Smooth muscle cell (in vitro differentiated cells): Measurements from ENCODE around the gene FN1. TPM values are rescaled to one million over a fixed set of nuclear protein-coding genes. Genes with fewer than 3 reads are reported as not detected.

Experiments used
- DNase-seq: peaks from one replicate; lab custom pipeline; 2025; ENCODE audit not compliant: unreplicated experiment; lab: John Stamatoyannopoulos, UW
- H2AFZ ChIP-seq: fragments of 200-600 bp; sonication (generic); 2 replicates; pipeline ENCODE4 v1.6.0; 2016; ENCODE audit warnings: antibody characterized with exemption, low read depth, mild to moderate bottlenecking
- H3F3A ChIP-seq: fragments of 200-600 bp; sonication (generic); 2 replicates; pipeline ENCODE4 v1.6.0; 2017; ENCODE audit warnings: antibody characterized with exemption, low read depth
- H3K27ac ChIP-seq: fragments of 200-600 bp; sonication (generic); 2 replicates; pipeline ENCODE4 v1.5.1; 2016; ENCODE audit warnings: low read depth, mild to moderate bottlenecking
- H3K27me3 ChIP-seq: fragments of 200-600 bp; sonication (generic); 2 replicates; pipeline ENCODE4 v1.6.1; 2016; ENCODE audit warnings: low read depth, mild to moderate bottlenecking
- H3K36me3 ChIP-seq: fragments of 200-600 bp; sonication (generic); 2 replicates; pipeline ENCODE4 v1.5.1; 2016; ENCODE audit warnings: low read depth
- H3K4me1 ChIP-seq: fragments of 200-600 bp; sonication (generic); 2 replicates; pipeline ENCODE4 v1.5.1; 2016; ENCODE audit warnings: low read depth
- H3K4me2 ChIP-seq: fragments of 200-600 bp; sonication (generic); 2 replicates; pipeline ENCODE4 v1.6.0; 2016; ENCODE audit warnings: mild to moderate bottlenecking
- H3K4me3 ChIP-seq: fragments of 200-600 bp; sonication (generic); 2 replicates; pipeline ENCODE4 v1.5.1; 2016; ENCODE audit warnings: mild to moderate bottlenecking
- H3K79me2 ChIP-seq: fragments of 200-600 bp; sonication (generic); 2 replicates; pipeline ENCODE4 v1.6.0; 2016; ENCODE audit warnings: low read depth, mild to moderate bottlenecking
- H3K9ac ChIP-seq: fragments of 200-600 bp; sonication (generic); 2 replicates; pipeline ENCODE4 v1.6.0; 2016; ENCODE audit warnings: low read depth
- H3K9me3 ChIP-seq: fragments of 200-600 bp; sonication (generic); replicated peaks from 2 replicates; pipeline ENCODE4 v1.5.1; 2016; ENCODE audit warnings: low read depth
- H4K20me1 ChIP-seq: fragments of 200-600 bp; sonication (generic); 2 replicates; pipeline ENCODE4 v1.6.0; 2016; ENCODE audit warnings: low read depth
- WGBS: methylation state at CpG from one replicate; pipeline ENCODE4 v1.1.7; 2016; ENCODE audit warnings: low lambda C conversion rate; 5-methylcytosine and 5-hydroxymethylcytosine counted together
- polyA plus RNA-seq: library from polyadenylated mRNA; unstranded; fragments of >200 nt; fragmentation: Nextera tagmentation; extraction: Ambion mirVana; gene quantifications from 2 replicates; pipeline ENCODE4 v1.2.1, GENCODE V29; 2016
- total RNA-seq: library from RNA; depleted of rRNA; stranded (reverse); fragments of >200 nt; gene quantifications from 2 replicates; pipeline ENCODE4 v1.2.3, GENCODE V29; 2014
- TF ChIP-seq, protein P1 (sequence below): fragments of 200-600 bp; sonication (generic); IDR thresholded peaks from 2 replicates; pipeline ENCODE4 v1.5.1; 2017; ENCODE audit warnings: borderline replicate concordance, mild to moderate bottlenecking, antibody characterized with exemption; ENCODE audit not compliant: insufficient read depth, poor library complexity, severe bottlenecking

FN1 gene
- total and polyA plus RNA-seq, 2 experiments from 2014 or later: 10,917 to 21,295 TPM

DNA sequence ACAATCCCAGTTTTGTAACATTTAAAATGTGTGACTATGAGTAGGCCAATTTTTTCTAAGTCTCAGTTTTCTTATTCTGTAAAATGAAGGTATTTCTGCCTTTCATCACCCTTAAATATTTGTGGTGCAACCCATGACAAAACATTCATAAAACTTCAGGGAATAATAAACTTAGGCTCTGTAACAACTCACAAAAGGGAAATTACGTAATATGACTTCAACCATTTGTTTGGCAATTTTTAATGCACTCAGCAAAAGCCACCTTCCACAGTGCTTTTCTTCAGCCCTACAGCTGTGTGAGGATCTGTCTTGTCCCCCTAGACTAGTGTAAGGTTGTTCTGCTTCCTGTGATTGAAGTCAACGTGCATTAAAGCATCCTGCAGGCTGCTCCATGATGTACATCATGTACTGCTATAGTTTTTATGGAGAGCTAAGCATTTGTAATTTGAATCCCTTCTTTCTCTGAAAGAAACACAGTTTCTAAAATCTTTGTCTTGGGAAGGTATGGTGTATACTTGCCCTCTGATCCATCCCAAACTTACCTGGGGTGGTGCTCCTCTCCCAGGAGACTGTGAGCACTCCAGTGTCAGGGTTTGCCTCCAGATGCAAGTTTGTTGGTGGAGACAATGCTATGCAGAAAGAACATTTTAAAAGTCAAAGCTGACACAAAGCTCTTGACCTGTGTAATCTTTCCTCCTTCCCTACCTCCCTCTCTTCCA is 39.1 kb downstream of the FN1 start:
- Histone ChIP-seq H3K9me3 (no peaks in the 10 kb centered on the region), H3K9ac (no peak overlapping the region), H3K4me2 (no peak overlapping the region), H3F3A (peaks cover 92% of the 10 kb centered on the region), H3K79me2 (peaks cover 14% of the 10 kb centered on the region), H2AFZ (no peak overlapping the region), H3K27ac (peak overlapping the region; percentile 82), H3K27me3 (no peaks in the 10 kb centered on the region), H3K4me3 (no peak overlapping the region), H4K20me1 (peaks cover 100% of the 10 kb centered on the region), H3K36me3 (peaks cover 82% of the 10 kb centered on the region), H3K4me1 (no peaks in the 10 kb centered on the region)
- WGBS: 87% methylated on average over 2 of the region's 2 CpGs
- TF ChIP-seq, protein P1, sequence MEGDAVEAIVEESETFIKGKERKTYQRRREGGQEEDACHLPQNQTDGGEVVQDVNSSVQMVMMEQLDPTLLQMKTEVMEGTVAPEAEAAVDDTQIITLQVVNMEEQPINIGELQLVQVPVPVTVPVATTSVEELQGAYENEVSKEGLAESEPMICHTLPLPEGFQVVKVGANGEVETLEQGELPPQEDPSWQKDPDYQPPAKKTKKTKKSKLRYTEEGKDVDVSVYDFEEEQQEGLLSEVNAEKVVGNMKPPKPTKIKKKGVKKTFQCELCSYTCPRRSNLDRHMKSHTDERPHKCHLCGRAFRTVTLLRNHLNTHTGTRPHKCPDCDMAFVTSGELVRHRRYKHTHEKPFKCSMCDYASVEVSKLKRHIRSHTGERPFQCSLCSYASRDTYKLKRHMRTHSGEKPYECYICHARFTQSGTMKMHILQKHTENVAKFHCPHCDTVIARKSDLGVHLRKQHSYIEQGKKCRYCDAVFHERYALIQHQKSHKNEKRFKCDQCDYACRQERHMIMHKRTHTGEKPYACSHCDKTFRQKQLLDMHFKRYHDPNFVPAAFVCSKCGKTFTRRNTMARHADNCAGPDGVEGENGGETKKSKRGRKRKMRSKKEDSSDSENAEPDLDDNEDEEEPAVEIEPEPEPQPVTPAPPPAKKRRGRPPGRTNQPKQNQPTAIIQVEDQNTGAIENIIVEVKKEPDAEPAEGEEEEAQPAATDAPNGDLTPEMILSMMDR: no peak
- DNase-seq: no peak

DNA sequence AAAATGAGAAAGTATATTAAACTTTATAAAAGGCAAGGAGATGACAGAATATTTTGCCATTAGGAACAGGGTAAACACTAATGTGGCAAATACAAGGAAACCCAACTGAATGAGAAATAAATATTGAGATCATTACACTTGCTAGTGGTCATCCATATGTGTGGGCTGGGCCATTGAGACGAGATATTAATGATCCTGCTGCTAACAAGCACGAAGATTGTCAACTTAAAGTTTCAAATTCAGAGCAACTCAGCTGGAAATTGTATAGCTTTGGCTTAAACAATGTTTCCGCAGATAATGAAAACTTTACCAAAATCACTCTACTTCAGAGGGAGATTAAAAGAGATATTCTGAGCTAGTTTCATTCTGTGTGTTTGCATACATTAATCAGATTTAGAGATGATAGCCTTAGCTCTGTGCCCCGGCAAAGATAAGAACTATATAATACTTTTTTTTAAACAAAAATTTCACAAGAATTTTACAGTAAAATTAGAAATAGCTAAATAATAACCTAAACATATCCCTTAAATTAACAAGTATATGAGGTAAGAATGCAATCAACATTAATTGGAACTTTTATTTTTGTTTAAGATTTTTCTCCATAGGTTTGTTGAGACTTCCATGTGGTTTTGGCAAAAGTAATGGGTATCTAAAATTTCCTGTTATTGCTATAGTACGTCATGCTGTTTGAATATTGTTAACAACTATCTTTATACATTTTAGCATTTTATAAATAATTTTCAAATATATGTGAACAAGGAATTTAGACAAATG is 40.0 kb downstream of the FN1 start:
- H3K4me2 ChIP-seq: no peak overlapping the region
- no peak overlapping the region for H2AFZ ChIP-seq
- H3K9ac ChIP-seq: no peak overlapping the region
- H3F3A ChIP-seq: peaks cover 93% of the 10 kb centered on the region
- peaks cover 100% of the 10 kb centered on the region for H4K20me1 ChIP-seq
- 69% methylated on average over 5 of the region's 5 CpGs for WGBS
- no peaks in the 10 kb centered on the region for H3K9me3 ChIP-seq
- peaks cover 84% of the 10 kb centered on the region for H3K36me3 ChIP-seq
- no peak for DNase-seq
- no peaks in the 10 kb centered on the region for H3K4me1 ChIP-seq
- peaks cover 14% of the 10 kb centered on the region for H3K79me2 ChIP-seq
- H3K27ac ChIP-seq: peak overlapping the region; percentile 82
- TF ChIP-seq, protein P1: no peak
- no peak overlapping the region for H3K4me3 ChIP-seq
- no peaks in the 10 kb centered on the region for H3K27me3 ChIP-seq

DNA sequence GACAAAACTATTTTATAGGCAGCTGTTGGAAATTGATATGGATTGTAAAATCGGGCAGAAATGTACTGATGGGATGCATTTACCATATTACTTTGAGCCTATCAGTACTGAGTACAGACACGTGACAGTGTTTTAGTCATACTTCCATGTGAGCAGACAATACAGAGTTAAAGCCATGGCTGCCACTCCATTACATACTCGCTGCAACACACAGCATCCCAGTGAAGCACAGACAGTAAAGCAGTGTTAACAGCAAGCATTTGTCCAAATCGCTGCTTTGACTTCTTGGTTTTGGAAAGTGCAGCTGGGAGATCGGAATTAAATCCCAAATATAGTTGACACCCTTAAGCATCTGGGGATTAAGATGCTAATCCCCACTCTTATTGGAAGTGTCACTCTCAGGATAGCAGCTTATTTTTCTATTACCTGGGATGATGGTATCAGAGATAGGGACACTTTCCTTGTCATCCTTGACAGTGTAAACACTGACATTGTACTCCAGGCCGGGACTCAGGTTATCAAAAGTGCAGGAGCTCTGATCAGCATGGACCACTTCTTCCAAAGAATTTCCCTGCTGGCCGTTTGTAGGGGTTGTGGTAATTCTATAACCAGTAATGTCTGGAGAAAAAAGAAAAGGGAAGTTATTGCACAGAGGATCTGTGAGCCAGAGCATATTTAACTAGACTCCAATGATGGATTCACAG is 41.6 kb downstream of the FN1 start:
- H3K4me2 ChIP-seq: no peak overlapping the region
- WGBS: 78% methylated on average over 7 of the region's 7 CpGs
- DNase-seq: no peak
- H3K27ac ChIP-seq: peak overlapping the region; percentile 82
- H3K4me1 ChIP-seq: no peaks in the 10 kb centered on the region
- peaks cover 12% of the 10 kb centered on the region for H3K79me2 ChIP-seq
- H3K9ac ChIP-seq: no peak overlapping the region
- peaks cover 83% of the 10 kb centered on the region for H3K36me3 ChIP-seq
- H3K9me3 ChIP-seq: no peaks in the 10 kb centered on the region
- no peak overlapping the region for H3K4me3 ChIP-seq
- no peaks in the 10 kb centered on the region for H3K27me3 ChIP-seq
- H4K20me1 ChIP-seq: peaks cover 100% of the 10 kb centered on the region
- peaks cover 96% of the 10 kb centered on the region for H3F3A ChIP-seq
- TF ChIP-seq, protein P1: no peak
- H2AFZ ChIP-seq: no peak overlapping the region
